GM12872 (cell line): ENCODE data around the gene ESX1.

Experiments used
- TF ChIP-seq, protein P1 (sequence below): IDR thresholded peaks from 3 replicates; pipeline ENCODE4 v1.5.1; 2011; ENCODE audit warnings: low read depth, mild to moderate bottlenecking, low read length, moderate library complexity; ENCODE audit not compliant: insufficient read depth

Gene ESX1

DNA sequence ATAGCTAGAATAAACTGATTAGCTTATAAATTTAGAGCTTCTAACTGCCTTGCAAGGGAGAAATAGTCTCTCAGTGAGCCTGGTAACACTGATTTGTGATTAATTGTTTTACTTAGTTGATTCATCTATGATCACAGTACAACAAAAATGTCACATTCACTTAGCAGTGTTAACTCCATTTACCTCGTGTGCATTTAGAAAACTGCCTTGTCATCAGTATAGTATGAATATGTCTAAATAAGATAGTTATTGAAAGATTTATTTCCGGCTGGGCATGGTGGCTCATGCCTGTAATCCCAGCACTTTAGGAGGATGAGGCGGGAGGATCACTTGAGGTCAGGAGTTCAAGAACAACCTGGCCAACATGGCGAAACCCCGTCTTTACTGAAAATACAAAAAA lies 49.2 kb downstream of the ESX1 start:
- TF ChIP-seq, protein P1, sequence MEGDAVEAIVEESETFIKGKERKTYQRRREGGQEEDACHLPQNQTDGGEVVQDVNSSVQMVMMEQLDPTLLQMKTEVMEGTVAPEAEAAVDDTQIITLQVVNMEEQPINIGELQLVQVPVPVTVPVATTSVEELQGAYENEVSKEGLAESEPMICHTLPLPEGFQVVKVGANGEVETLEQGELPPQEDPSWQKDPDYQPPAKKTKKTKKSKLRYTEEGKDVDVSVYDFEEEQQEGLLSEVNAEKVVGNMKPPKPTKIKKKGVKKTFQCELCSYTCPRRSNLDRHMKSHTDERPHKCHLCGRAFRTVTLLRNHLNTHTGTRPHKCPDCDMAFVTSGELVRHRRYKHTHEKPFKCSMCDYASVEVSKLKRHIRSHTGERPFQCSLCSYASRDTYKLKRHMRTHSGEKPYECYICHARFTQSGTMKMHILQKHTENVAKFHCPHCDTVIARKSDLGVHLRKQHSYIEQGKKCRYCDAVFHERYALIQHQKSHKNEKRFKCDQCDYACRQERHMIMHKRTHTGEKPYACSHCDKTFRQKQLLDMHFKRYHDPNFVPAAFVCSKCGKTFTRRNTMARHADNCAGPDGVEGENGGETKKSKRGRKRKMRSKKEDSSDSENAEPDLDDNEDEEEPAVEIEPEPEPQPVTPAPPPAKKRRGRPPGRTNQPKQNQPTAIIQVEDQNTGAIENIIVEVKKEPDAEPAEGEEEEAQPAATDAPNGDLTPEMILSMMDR, result no peak
